DMS53 treated with DMSO at 0.1 percent for 48 hours (cell line): ENCODE measurements around the gene SLC15A5.

ENCODE experiments used
- DNase-seq: peaks from one replicate; lab custom pipeline; 2025; ENCODE audit not compliant: unreplicated experiment; lab: John Stamatoyannopoulos, UW

SLC15A5 gene

DNA sequence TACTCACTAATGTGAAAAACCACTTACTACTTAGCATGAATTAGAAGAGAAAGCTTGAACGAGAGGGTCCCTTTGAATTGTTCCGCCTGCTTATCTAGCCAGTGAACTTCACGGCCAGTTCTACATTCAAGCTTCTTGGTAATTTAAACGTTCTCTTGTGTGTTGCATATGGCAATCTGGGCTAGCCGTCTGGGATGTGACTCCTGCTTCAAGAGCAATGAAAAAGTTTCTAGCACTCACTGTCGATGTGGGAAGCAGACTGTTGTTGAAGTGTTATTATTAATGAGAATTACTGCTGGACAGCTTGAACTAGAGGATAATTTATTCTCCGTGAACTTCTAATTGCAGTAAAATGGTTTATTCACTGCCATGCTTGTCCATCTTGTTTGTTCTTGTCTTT is 93.9 kb downstream of the SLC15A5 start:
- DNase-seq = no peak

DNA sequence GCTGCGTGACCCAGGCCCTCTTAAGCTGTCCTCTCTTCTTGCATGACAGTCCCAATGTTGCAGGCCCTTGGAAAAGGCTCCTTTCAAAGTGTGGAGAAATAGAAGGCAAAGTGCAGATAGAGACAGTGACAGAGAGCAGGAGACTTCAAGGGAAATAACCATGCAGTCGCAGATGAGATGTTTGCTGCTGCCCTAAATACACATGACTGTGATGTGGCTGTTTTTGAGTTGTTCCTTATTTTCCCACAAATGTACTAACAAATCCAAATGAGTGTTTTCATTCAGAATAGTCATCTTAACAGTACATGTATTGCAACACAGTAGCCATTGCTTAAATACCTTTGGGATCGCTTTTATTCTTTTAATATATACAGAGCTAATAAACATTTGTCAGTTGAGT is 101.6 kb downstream of the SLC15A5 start:
- DNase-seq = no peak

DNA sequence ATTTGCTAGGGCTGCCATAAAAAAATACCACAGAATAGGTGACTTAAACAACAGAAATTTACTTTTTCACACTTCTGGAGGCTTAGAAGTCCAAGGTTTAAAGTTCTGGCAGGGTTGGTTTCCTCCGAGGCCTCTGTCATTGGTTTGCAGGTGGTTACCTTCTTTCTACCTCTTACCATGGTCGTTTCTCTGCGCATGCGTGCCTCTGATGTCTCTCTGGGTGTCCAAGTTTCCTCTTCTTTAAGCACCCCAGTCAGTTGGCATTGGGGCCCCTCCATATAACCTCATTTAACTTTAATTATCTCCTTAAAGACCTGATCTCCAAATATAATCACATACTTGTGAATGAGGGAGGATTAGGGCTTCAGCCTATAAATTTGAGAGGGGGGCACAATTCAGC is 103.2 kb downstream of the SLC15A5 start:
- DNase-seq = no peak

DNA sequence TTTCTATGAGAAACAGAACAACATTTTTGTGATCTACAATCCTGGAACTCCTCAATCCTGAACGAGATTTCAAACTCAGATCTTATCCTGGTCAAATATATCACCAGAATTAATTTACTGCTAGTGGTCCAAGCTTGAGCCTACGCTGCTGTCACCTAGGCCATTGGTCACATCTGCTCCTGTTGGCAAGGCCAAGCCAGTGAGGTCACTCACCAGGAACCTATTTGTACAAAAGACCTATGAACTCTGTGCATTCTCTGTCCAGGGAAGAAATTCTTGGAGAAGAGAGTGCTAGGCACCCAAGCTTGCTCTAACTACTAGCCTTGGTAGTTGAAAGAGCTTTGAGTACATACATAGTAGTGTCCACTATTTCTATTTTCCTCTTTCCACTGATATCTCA is 106.1 kb downstream of the SLC15A5 start:
- DNase-seq = no peak

GRCh38 chr12:16168078-16168477 is 109.4 kb downstream of the SLC15A5 start:
- DNase-seq = no peak

DNA sequence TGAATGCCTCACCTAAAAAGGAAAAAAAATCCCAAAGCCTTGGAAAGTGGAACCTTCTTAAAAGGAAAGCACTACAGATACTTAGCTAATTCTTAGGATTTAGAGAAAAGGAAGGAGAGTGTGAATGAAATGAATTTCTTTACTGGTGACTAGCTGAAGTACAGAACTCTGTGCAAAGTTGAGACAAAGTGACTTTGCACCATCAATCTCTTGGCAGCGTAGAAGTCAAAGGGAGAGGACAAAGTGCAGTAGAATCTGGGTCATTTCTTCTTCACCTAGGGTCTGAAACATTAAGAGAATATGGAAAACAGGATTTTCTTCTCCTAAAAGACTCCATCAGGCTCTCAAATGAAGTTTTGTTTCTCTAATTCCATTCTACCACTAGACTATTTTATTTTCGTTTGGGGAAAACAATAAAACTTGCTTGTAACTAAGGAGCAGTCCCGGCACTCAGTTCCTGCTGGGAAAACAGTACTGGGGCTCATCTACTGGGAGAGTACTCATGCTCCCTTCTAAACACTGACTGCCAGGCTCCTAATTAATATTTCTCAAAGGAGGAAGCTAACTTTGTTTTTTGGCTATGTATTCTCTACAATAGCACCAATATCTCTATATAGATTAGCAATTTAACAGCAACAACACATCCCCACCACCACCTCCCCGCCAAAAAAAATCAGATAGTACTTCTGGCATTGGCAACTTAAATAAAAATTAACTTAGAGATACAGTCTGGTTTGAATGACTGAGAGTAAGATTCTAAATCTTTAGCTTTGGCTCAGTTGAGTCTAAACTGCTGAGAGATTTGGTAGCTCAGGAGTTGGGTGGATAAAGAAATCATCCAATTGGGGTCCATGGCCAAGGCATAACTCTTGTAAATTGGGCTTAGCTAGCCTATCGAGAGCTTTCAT is 110.7 kb downstream of the SLC15A5 start:
- no peak for DNase-seq

GRCh38 chr12:16165506-16165905 is 112.0 kb downstream of the SLC15A5 start:
- peak; percentile 93 for DNase-seq

DNA sequence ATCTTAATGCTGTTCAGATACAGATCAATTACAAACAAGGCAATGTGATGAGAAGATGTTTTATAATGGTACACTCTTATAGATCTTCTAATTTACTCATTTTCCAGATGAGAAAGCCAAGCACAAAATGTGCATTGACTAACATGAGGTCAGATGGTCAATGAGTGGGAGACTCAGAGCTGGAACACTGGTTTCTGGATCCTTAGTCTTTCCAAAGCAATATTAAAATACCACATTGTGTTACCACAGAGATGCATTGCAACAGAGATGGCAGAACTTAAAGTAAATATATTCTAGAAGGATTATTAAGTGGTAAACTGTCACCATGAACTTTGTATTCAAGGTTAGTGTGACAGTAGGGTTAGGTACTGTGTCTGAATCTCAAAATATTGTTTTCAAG is 113.6 kb downstream of the SLC15A5 start:
- no peak for DNase-seq

DNA sequence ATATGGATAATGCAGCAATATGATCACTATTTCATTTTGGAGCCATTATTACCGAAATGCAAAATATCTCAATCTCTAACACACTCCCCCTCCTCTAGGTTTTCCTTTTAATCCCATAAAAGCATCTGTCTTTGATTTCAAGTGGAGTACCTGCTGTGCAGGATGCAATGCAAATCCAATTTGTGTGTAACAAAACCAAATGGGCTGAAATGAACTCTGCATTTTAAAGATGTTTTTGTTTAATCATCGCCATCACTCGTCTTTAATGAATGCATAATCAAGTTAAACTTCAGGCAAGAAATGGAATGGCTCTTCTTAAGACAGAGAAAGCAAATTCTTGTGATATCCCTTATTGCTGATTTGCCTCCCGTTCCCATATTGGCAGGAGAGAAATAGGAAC is 114.3 kb downstream of the SLC15A5 start:
- no peak for DNase-seq

DNA sequence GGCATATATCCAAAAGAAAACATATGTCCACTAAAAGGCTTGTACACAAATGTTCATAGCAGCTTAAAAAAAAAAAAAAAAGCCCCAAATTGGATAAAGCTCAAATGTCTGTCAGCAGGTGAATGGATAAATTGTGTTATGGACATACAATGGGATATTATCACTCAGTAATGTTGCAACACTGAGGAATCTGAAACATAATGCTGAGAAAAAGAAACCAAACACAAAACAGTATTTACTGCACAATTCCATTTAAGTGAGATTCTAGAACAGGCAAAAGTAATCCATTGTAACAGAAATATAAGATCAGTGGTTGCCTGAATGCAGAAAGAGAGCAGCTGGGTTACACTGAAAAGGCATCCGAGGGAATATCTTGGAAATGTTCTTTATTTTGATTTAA is 117.9 kb downstream of the SLC15A5 start:
- DNase-seq = no peak

DNA sequence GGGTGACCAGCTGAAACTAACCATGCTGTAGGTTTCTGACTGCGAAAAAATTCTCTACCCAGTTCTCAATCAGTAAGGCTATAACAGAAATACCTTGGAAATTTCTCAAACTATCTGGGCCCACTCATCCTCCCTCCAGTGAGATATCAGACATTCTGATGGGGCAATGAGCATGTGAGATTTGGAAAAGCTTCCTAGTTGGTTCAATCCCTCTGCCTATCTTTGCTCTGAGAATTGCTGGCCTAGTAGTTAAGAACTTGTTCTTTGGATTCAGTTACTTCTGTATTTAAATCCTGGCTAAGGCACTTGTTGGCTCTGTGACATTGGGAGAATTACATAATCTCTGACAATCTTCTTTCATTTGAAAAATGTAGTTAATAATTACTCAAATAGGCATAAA is 119.4 kb downstream of the SLC15A5 start:
- no peak for DNase-seq

DNA sequence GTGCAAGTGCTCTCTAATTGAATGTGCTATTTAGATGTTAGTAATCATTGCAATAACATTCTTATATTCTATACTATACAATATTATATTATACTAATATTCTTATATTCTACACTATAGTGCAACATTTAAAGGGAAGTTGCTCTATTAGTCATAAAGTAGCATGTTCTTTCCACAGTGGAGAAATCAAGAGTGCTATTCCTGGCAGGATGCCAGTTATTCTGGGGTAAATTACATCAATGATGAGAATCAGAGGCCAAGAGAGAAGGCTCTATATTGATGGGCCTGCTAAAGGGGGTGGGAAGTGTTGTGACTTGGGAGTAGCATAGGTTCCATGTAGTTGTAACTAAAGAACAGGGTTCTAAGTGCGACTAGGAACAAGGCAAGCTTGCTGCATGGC is 121.5 kb downstream of the SLC15A5 start:
- no peak for DNase-seq

- no peak for DNase-seq
These were observed 122.5 kb downstream of the SLC15A5 start for GRCh38 chr12:16154990-16155389.

DNA sequence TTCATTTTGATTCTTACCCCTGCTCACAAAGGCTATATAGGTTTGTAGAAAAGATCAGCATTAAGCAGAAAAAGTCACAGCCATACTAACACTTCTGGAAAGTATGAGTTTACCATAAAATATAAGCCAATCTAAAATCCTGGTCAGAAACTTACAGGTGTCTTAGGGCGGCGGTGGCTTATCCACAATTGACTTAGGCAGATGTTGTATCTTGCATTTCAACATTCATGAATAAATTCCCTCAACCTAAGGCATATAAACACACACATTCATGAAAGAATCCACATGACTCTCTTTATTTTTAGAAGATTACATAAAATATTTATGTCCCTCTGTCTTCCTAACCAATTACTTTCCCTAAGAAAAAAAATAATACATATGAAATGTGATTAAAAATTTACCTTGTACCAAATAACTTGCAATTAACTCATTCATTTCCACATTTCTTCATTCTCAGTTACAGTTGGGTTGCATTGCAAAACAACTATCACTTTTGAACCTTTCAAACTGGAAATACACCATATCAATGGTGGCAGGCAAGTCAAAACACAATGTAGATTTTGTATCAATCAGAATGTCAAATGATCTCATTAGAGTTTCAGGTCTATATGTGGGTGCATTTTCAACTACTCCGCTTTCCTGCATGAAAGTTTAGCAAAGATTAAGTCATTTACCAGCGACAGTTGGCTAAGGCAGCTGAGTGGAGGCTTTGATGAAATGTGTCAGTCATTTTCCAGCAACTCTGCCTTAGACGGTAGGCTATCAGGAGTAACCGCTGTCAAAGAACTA is 124.4 kb downstream of the SLC15A5 start:
- DNase-seq = no peak

DNA sequence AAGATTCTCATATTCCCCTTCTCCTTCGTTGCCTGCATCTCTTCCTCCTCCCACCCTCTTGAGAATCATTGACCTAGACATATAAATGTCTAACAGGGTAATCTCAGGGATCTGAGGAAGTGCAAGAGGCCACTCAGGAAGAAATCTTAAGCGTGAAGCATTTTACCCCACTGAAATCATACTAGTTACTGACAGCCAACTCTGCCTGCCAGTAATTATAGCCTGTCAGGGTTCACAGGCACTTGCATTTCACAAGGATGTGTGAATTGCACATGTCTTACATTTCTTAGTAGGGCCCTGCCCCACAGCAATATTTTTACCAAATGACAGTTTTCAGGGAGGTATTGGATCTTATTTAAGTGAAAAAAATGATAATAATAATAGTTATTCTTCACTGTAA is 127.2 kb downstream of the SLC15A5 start:
- no peak for DNase-seq

DNA sequence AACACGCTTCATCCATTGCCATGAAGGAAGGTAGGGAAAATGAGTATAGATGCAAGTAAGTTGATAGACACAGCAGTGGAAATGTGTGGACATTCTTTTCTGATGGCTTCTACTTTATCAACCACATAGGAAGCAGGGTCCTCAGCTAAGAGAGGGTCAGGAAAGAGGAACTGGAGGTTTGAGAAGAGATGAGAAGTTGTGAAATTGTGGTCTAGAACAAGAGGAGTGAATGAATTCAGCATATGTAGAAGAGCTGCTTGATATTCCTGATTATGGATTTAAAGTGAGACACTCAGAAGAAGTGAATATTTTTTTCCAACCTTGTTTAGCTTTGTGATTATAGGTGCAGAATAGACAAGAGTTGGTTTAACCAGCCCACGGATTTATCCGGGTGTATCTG is 128.5 kb downstream of the SLC15A5 start:
- no peak for DNase-seq
